ENCODE results near the gene RDX.
"Not testable (repeated sequence)": the region's sequence is repeated elsewhere in the genome, so short reads cannot be mapped to it uniquely, and the experiment has no call there.

Gene RDX

DNA sequence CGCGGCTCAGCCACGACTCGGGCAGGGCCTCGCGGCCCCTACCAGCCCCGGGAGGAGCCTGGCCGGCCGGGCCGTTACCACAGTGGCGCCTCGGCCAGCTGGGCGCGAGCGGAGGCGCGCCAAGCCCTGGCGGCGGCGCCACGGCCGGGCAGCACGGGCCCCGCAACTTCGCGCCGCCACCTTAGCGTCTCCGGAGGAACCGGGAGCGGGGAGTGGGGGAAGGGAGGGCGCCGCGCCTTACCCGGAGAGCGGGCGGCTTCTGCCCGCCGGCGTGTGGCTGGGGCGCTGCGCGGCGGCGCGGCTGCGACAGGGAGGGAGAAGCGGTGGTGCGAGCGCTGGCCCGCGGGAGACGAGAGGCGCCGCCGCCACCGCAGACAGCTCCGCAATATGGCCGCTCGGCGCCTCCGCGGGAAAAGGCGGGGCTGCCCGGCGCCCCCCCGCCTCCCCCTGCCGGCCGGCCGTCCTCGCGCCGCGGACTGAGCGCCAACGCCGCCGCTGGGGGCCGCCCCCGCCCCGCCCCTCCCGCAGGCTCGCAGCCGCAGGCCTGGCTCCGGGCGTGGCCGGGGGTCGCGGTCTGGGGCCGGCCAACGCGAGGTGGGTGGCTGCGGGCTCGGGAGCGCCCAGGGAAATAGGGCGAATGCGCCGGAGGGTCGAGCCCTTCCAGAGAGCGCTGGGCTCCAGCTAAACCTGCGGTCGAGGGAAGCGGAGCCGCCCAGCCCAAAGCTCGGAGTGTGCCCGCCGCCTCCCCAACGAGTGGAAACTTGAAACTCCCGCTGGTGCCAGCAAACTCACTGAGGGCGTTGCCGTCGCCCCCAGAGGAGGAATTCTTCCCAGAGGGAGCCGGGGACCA is at the start of gene RDX:
Gene RDX (minus strand): TSS at position 389 of the 850 bp plus-strand sequence. CDS start 16,922 bp downstream, outside the sequence.
- DNase-seq, result no peak

GRCh38 chr11:110345743-110346142 is 49.3 kb upstream of the RDX start:
- DNase-seq, result no peak

DNA sequence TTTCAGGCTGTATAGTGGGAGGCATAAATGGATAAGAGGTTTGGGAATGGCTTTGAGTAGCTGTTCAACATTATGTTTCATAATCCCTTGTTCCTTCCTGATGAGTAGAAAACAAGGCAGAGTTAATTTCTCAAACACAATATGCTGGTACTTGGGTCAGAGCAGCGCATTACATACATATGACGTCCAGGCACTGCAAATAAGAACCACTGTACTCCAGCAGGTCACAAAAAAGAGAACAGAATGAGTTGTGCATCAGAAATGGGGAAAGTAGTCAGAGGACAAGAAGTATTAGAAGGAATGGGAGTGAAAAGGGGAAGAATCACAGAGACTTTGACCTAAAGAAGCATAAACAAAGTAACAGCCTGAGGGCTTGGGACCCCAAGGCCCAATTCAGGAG is 44.0 kb upstream of the RDX start:
- no peak for DNase-seq

- no peak for DNase-seq
Measured at GRCh38 chr11:110339456-110340250, 43.2 kb upstream of the RDX start.

- no peak for DNase-seq
Measured at GRCh38 chr11:110338684-110339083, 42.3 kb upstream of the RDX start.

DNA sequence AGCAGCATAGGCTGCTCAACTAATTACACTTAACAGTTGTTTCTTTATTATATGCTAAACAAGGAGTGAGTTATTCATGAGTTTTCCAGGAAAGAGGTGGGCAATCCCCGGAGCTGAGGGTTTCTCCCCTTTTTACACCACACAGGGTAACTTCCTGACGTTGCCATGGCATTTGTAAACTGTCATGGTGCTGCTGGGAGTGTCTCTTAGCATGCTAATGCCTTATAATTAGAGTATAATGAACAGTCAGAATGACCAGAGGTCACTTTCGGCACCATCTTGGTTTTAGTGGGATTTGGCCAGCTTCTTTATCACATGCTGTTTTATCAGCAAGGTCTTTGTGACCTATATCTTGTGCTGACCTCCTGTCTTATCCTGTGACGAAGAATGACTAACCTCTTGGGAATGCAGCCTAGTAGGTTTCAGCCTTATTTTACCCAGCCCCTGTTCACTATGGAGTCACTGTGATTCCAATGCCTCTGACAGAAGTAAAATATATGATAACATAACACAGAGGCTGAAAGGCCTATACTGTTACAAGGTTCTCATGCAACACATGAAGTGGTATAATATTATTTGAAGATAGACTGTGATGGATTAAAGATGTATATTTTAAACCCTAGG is 41.3 kb upstream of the RDX start:
- DNase-seq, result no peak

DNA sequence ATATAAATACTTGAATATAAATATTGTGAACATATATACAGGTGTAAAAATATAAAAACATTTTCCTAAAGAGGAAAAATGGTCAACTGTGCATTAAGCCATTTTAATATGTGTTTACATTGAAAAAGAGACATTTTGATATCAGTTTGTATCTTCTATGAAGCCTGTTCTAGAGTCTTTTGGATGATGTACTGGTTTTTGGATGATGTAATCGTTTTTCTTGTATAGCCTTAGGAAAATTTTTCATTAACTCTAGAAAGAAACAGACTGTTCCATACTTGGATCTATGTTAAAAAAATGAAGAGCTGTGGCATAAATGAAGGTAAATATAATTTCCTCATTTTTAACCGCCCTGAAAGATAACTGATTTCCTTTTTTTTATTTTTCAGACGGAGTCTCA is 39.6 kb upstream of the RDX start:
- DNase-seq, result no peak

- no peak for DNase-seq
Measured at GRCh38 chr11:110335358-110335757, 38.9 kb upstream of the RDX start.

- DNase-seq, result no peak
Measured at GRCh38 chr11:110331626-110332025, 35.2 kb upstream of the RDX start.

- DNase-seq, result no peak
Measured at GRCh38 chr11:110329445-110329844, 33.0 kb upstream of the RDX start.

DNA sequence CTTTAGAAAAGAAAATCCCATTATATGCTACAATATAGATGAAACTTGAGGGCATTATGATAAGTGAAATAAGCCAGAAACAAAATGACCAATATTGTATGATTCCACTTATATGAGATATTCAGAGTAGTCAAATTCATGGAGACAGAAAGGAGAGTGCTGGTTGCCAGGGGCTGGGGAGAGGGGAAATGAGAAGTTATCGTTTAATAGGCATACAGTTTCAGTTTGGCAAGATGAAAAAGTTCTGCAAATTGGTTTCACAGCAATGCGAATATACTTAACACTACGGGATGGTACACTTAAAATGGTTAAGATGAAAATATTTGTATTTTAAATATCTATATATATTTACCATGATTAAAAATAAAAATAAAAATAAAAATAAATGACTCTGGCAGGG is 31.1 kb upstream of the RDX start:
- DNase-seq, result no peak

DNA sequence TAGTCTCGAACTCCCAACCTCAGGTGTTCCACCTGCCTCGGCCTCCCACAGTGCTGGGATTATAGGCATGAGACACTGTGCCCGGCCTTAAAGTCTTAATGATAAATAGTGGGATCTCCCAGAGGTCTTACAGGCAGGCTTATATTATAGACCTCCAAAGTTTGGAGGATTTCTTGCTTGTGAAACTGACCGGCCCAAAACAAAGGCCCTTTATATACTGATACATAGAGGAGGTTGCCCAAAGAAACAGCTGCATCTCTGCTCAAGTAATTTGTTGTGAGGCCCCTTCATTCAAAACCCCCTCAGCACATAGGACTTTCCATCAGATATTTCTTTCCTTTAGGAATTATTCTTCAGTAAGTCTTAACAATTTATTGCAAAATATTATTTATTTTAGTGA is 27.4 kb upstream of the RDX start:
- no peak for DNase-seq

GRCh38 chr11:110319501-110319900 is 23.1 kb upstream of the RDX start:
- no peak for DNase-seq

GRCh38 chr11:110318638-110319404 is 22.4 kb upstream of the RDX start:
- DNase-seq, result no peak

DNA sequence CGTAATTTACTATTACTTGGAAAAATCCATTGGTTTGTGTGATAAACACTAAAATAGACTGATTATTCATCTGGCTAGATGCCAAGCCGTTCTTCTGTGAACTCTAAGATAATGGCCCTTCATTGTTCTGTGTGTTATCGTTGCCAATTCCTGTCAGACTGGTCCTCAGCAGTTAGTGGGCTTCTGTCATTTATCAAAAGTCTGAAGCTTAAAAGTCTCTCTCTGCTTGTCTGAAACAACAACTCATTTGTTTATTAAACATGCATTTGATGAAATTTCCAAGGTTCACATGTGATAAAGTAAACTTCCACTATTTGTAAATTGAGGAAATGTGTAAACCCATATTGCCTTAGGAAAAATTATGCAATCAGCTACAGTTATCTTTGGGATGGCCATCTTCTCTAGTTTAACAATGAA is 21.1 kb upstream of the RDX start:
- no peak for DNase-seq

- DNase-seq, result no peak
Measured at GRCh38 chr11:110314366-110315095, 18.1 kb upstream of the RDX start.

- no peak for DNase-seq
Measured at GRCh38 chr11:110312670-110313069, 16.3 kb upstream of the RDX start.

DNA sequence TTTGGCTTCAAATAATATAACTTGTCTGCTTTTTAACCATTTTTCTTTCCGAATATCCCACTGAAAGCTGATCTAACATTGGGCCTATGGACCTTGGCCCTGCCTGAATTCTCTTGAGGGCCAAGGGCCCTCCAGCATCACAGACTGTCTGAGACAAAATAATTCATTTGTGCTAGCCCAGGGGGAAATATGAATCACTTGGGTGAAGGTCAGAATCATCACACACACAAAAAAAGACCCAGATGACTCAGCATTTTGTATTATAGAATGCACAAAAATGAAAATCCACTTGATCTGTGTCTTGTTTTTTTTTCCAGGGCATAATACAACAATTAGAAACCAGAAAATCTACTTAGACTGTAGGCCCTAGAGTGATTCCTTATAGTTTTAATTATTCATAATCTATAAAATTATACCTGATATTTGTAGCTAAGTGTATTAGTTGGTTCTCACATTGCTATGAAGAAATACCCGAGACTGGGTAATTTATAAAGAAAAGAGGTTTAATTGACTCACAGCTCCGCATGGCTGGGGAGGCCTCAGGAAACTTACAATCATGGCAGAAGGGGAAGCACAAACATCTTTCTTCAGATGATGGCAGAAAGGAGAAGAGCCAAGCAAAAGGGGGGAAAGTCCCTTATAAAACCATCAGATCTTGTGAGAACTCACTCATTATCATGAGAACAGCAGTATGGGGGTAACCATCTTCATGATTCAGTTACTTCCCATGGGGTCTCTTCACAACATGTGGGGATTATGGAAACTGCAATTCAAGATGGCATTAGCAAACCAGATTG is 15.6 kb upstream of the RDX start:
- no peak for DNase-seq

DNA sequence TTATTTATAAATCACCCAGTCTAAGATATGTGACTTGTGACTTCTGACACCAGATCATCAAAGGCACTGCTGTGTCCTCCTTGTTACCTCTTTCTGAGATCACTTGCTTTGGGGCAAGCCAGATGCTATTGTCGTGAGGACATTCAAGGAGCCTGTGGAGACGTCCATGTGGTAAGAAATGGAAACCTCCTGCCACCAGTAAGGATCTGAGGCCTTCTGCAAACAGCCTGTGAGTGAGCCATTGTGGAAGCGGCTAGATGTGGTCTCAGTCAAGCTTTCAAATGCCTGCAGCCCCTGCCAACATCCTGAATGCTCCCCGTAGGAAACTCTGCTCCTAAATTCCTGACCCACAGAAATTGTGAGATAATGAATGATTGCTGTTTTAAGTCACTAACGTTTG is 11.7 kb upstream of the RDX start:
- no peak for DNase-seq

GRCh38 chr11:110306019-110306388 is 9.6 kb upstream of the RDX start:
- not testable (repeated sequence) for DNase-seq

Measured in NCI-H1694 (cell line).